HG02610 (cell line): ENCODE measurements around the gene RIGI.
"Not testable (repeated sequence)": the region's sequence is repeated elsewhere in the genome, so short reads cannot be mapped to it uniquely, and the experiment has no call there.

Experiments used
- ATAC-seq: cut with Tn5 transposase; IDR thresholded peaks from one replicate; pipeline ENCODE4 v1.9.1; 2021; ENCODE audit warnings: mild to moderate bottlenecking, moderate library complexity; ENCODE audit not compliant: unreplicated experiment

Gene RIGI

GRCh38 chr9:32526041-32526706 lies at the start of gene RIGI:
RIGI (minus strand) TSS chr9:32526196; CDS start chr9:32526166, 30 bp downstream.
- peak; percentile 69 for ATAC-seq

GRCh38 chr9:32574858-32575257 lies 48.9 kb upstream of the RIGI start:
- ATAC-seq: no peak

- ATAC-seq: no peak
Measured at GRCh38 chr9:32573821-32574220, 47.8 kb upstream of the RIGI start.

- ATAC-seq: peak; percentile 91
Measured at GRCh38 chr9:32572900-32573523, 47.0 kb upstream of the RIGI start, which contains the start of gene NDUFB6. NDUFB6 (minus strand) TSS chr9:32573159; CDS start chr9:32573060, 99 bp downstream.

GRCh38 chr9:32571969-32572899 lies 46.2 kb upstream of the RIGI start:
- ATAC-seq: peak; percentile 88

GRCh38 chr9:32570262-32570661 lies 44.3 kb upstream of the RIGI start:
- no peak for ATAC-seq

GRCh38 chr9:32566770-32567169 lies 40.8 kb upstream of the RIGI start:
- ATAC-seq: no peak

GRCh38 chr9:32565967-32566366 lies 40.0 kb upstream of the RIGI start:
- no peak for ATAC-seq

- no peak for ATAC-seq
Measured at GRCh38 chr9:32558408-32558934, 32.5 kb upstream of the RIGI start.

- ATAC-seq: no peak
Measured at GRCh38 chr9:32554591-32554990, 28.6 kb upstream of the RIGI start.

- ATAC-seq: no peak
Measured at GRCh38 chr9:32554107-32554506, 28.1 kb upstream of the RIGI start.

- ATAC-seq: peak; percentile 81
Measured at GRCh38 chr9:32552172-32552872, 26.3 kb upstream of the RIGI start, which contains the start of the genes SMIM27 and TOPORS. SMIM27 (plus strand) TSS chr9:32552327; CDS start chr9:32552435, 108 bp downstream. TOPORS (minus strand) TSS chr9:32552586; CDS start chr9:32552436, 150 bp downstream.

- peak; percentile 0 for ATAC-seq
Measured at GRCh38 chr9:32551276-32552051, 25.5 kb upstream of the RIGI start.

GRCh38 chr9:32550562-32551275 lies 24.7 kb upstream of the RIGI start:
- ATAC-seq: peak; percentile 66

- no peak for ATAC-seq
Measured at GRCh38 chr9:32550150-32550561, 24.2 kb upstream of the RIGI start.

- ATAC-seq: not testable (repeated sequence)
Measured at GRCh38 chr9:32548213-32548612, 22.2 kb upstream of the RIGI start.

GRCh38 chr9:32545884-32546283 lies 19.9 kb upstream of the RIGI start:
- no peak for ATAC-seq

GRCh38 chr9:32543047-32543446 lies 17.1 kb upstream of the RIGI start:
- ATAC-seq: no peak

- no peak for ATAC-seq
Measured at GRCh38 chr9:32533816-32534215, 7.8 kb upstream of the RIGI start.
